Measurements from ENCODE around the gene LRIT2. TPM values are rescaled to one million over a fixed set of nuclear protein-coding genes. Genes with fewer than 3 reads are reported as not detected.

Gene LRIT2, protein sequence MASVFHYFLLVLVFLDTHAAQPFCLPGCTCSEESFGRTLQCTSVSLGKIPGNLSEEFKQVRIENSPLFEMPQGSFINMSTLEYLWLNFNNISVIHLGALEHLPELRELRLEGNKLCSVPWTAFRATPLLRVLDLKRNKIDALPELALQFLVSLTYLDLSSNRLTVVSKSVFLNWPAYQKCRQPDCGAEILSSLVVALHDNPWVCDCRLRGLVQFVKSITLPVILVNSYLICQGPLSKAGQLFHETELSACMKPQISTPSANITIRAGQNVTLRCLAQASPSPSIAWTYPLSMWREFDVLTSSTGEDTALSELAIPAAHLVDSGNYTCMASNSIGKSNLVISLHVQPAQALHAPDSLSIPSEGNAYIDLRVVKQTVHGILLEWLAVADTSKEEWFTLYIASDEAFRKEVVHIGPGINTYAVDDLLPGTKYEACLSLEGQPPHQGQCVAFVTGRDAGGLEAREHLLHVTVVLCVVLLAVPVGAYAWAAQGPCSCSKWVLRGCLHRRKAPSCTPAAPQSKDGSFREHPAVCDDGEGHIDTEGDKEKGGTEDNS
- not detected in 2 replicates for total RNA-seq

GRCh38 chr10:84225427-84226173 is at the start of gene LRIT2:
Gene LRIT2, minus strand, starts transcription at chr10:84225544. Its CDS starts 24 bp downstream, at chr10:84225520.

GRCh38 chr10:84244651-84245270 is 19.4 kb upstream of the LRIT2 start, which contains the start of gene RGR:
Gene RGR, plus strand, starts transcription at chr10:84245053. Its CDS starts 38 bp downstream, at chr10:84245091.

DNA sequence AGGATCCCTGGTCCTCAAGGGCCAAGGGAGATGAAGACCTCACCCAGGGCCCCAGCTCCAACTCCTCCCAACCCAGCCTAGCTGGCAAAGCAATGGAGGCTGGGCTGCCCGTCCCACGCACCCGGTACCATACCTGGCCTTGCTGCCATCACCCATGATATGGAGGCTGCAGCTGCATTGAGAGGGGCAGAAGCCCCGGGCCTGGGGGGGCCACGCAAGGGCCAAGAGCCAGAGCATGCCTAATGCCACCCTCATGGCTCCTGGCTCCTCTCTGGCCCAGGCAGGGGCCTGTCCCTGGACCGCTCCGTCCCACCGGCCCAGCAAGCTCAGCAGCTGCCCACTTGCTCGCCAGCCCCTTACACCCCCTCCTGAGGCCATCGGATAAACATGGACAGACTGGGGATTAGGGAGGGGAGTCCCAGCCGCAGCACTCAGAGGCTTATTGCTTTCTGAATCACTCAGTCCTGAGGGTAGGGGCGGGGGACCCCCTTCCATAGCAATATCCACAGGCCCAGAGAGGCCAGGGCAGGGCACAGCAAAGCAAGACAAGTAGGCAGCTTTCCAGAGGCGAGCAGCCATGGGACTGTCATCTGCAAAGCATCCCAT is 15.9 kb upstream of the LRIT2 start, which contains the start of gene LRIT1:
Gene LRIT1, minus strand, starts transcription at position 362 of the 606 bp plus-strand sequence. Its CDS starts 107 bp downstream, at position 255.

GRCh38 chr10:84194424-84195043 is 30.8 kb downstream of the LRIT2 start, which contains the start of gene CDHR1:
Gene CDHR1, plus strand, starts transcription at chr10:84194537. Its CDS starts 224 bp downstream, at chr10:84194761.

GRCh38 chr10:84173501-84173929 is 51.8 kb downstream of the LRIT2 start, which contains the start of gene GPR15LG:
Gene GPR15LG, plus strand, starts transcription at chr10:84173801. Its CDS starts 51 bp downstream, at chr10:84173852.

Other genes with a start within 250 kb of the LRIT2 start
- 117 and 124 TPM in 2 replicates for gene GHITM, start 86.0 kb downstream of the LRIT2 start, total RNA-seq
- gene GPR15LG, start 51.7 kb downstream of the LRIT2 start, total RNA-seq: not detected in 2 replicates
- gene CDHR1, start 31.0 kb downstream of the LRIT2 start, total RNA-seq: 0.26 and 0.35 TPM in 2 replicates
- gene LRIT1, start 16.0 kb upstream of the LRIT2 start, total RNA-seq: not detected in 2 replicates
- gene RGR, start 19.5 kb upstream of the LRIT2 start, total RNA-seq: not detected in 2 replicates
- gene CCSER2, start 103.0 kb upstream of the LRIT2 start, total RNA-seq: 21.0 and 22.3 TPM in 2 replicates

All from pericardium fibroblast (primary cell).